PC-3 (cell line): ENCODE data around the gene IFT57.

Experiments used
- CTCF ChIP-seq: fragments of 300-600 bp; sonication (generic); conservative IDR thresholded peaks from 2 replicates; pipeline ENCODE4 v1.5.1; 2017; ENCODE audit warnings: antibody characterized with exemption, low read depth, mild to moderate bottlenecking, low read length
- EZH2 ChIP-seq: fragments of 300-600 bp; sonication (generic); IDR thresholded peaks from one replicate; pipeline ENCODE4 v1.6.1; 2017; ENCODE audit warnings: antibody characterized with exemption, mild to moderate bottlenecking, low read length; ENCODE audit not compliant: unreplicated experiment
- EZH2phosphoT487 ChIP-seq: fragments of 300-600 bp; sonication (generic); IDR thresholded peaks from 2 replicates; pipeline ENCODE4 v1.6.1; 2018; ENCODE audit warnings: mild to moderate bottlenecking, antibody characterized with exemption, low read length, borderline replicate concordance

- TF ChIP-seq EZH2: no peak
- no peak for TF ChIP-seq CTCF
- no peak for TF ChIP-seq EZH2phosphoT487
Measured at GRCh38 chr3:108124337-108125152, 97.7 kb downstream of the IFT57 start.
